ENCODE measurements around the gene SERPINB2. TPM values are rescaled to one million over a fixed set of nuclear protein-coding genes. Genes with fewer than 3 reads are reported as not detected.

SERPINB2 gene
- total RNA-seq, 2 experiments from 2014 or later = not detected

GRCh38 chr18:63897072-63897471 is 9.6 kb downstream of the SERPINB2 start:
- CTCF ChIA-PET = no interaction called here
- no peak overlapping the region for H3K4me3 Mint-ChIP-seq
- POLR2A ChIA-PET = no interaction called here
- ATAC-seq (no peak), DNase-seq (no peak)
- no peaks in the 10 kb centered on the region for H3K9me3 Mint-ChIP-seq
- H3K36me3 Mint-ChIP-seq (ENCODE audit: low read depth) = no peaks in the 10 kb centered on the region
- intact Hi-C loops (cut with micrococcal nuclease) = no loop called here
- no peak overlapping the region for H3K27ac Mint-ChIP-seq
- peaks cover 8% of the 10 kb centered on the region for H3K27me3 Mint-ChIP-seq
- H3K4me1 Mint-ChIP-seq (ENCODE audit: low read depth) = no peaks in the 10 kb centered on the region
- TF ChIP-seq CTCF (IDR thresholded peaks at IDR 0.05) = no peak

GRCh38 chr18:63899206-63899605 is 11.7 kb downstream of the SERPINB2 start:
- POLR2A ChIA-PET = no interaction called here
- CTCF ChIA-PET = no interaction called here
- H3K36me3 Mint-ChIP-seq (ENCODE audit: low read depth) = no peaks in the 10 kb centered on the region

GRCh38 chr18:63903851-63904570 is 16.5 kb downstream of the SERPINB2 start:
- ChIA-PET CTCF (interaction anchor here (0.8 kb wide), 1 partner anchor 32 kb away, joined by 3 read pairs; no protein-coding TSS in a partner anchor), POLR2A (no interaction called here)
- peaks cover 11% of the 10 kb centered on the region for H3K27me3 Mint-ChIP-seq
- DNase-seq = no peak
- H3K36me3 Mint-ChIP-seq (ENCODE audit: low read depth) = no peaks in the 10 kb centered on the region
- peaks cover 2% of the 10 kb centered on the region for H3K4me1 Mint-ChIP-seq (ENCODE audit: low read depth)
- no peak for TF ChIP-seq CTCF (IDR thresholded peaks at IDR 0.05)
- intact Hi-C loops (cut with micrococcal nuclease) = no loop called here
- H3K4me3 Mint-ChIP-seq = no peak overlapping the region
- no peak overlapping the region for H3K27ac Mint-ChIP-seq
- H3K9me3 Mint-ChIP-seq = no peaks in the 10 kb centered on the region
- ATAC-seq = no peak

More at GRCh38 chr18:63899206-63899605, 11.7 kb downstream of the SERPINB2 start:
- no peak for ATAC-seq
- H3K27ac Mint-ChIP-seq = no peak overlapping the region
- H3K9me3 Mint-ChIP-seq = no peaks in the 10 kb centered on the region
- no peak for TF ChIP-seq CTCF (IDR thresholded peaks at IDR 0.05)
- H3K27me3 Mint-ChIP-seq = peaks cover 10% of the 10 kb centered on the region
- H3K4me3 Mint-ChIP-seq = no peak overlapping the region
- intact Hi-C loops (cut with micrococcal nuclease) = no loop called here
- H3K4me1 Mint-ChIP-seq (ENCODE audit: low read depth) = no peaks in the 10 kb centered on the region
- DNase-seq = no peak

- ChIA-PET CTCF (no interaction called here), POLR2A (no interaction called here)
- no peak for TF ChIP-seq CTCF (IDR thresholded peaks at IDR 0.05)
- Mint-ChIP-seq H3K27ac (no peak overlapping the region), H3K27me3 (peaks cover 11% of the 10 kb centered on the region), H3K36me3 (ENCODE audit: low read depth) (no peaks in the 10 kb centered on the region), H3K4me1 (ENCODE audit: low read depth) (peaks cover 2% of the 10 kb centered on the region), H3K4me3 (no peak overlapping the region), H3K9me3 (no peaks in the 10 kb centered on the region)
- intact Hi-C loops (cut with micrococcal nuclease) = no loop called here
- no peak for DNase-seq
- ATAC-seq = no peak
Observed at GRCh38 chr18:63904694-63905093, 17.2 kb downstream of the SERPINB2 start.

GRCh38 chr18:63905361-63905760 is 17.9 kb downstream of the SERPINB2 start:
- Mint-ChIP-seq H3K9me3 (no peaks in the 10 kb centered on the region), H3K4me3 (no peak overlapping the region), H3K27me3 (peaks cover 11% of the 10 kb centered on the region), H3K4me1 (ENCODE audit: low read depth) (peaks cover 2% of the 10 kb centered on the region), H3K36me3 (ENCODE audit: low read depth) (no peaks in the 10 kb centered on the region), H3K27ac (no peak overlapping the region)
- TF ChIP-seq CTCF (IDR thresholded peaks at IDR 0.05) = no peak
- ATAC-seq = no peak
- DNase-seq = no peak
- ChIA-PET CTCF (no interaction called here), POLR2A (no interaction called here)
- intact Hi-C loops (cut with micrococcal nuclease) = no loop called here

All from activated CD8-positive, alpha-beta T cell treated with anti-CD3 and anti-CD28 coated beads for 36 hours (primary cell).